ENCODE data around the gene PRKAR2B. TPM values are rescaled to one million over a fixed set of nuclear protein-coding genes. Genes with fewer than 3 reads are reported as not detected.

The PRKAR2B gene
- total RNA-seq, 4 donors from 2014 or later: 97.3 to 411 (median 236) TPM

DNA sequence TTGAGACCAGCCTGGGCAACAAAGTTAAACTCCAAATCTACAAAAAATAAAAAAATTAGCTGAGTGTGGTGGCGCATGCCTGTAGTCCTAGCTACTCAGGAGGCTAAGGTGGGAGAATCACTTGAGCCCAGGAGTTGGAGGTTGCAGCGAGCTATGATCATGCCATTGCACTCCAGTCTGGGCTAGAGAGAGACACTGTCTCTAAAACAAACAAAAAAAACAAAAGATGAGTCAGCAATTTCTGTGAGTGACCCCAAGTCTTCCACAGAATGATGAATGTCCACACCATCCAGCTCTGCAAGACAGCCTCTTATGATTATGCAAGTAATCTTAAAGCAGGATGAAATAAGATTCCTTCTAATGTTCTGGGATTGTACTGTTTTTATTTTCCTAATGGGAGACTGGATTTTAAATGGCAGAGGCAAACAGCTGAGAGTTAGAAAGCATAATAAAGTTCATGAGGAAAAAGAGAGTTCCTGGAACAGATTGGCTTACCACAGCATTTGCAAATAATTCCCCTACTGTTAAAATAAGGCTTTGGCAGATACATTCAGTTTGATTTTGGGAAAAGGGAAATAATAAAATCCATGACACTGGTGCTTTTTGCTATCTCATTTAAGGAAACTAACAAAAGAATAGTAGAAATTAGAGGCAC lies 18.9 kb upstream of the PRKAR2B start:
- DNase-seq (ENCODE audit: low spot score) (no peak), ATAC-seq (ENCODE audit: low FRiP score) (no peak)
- TF ChIP-seq, protein P1, sequence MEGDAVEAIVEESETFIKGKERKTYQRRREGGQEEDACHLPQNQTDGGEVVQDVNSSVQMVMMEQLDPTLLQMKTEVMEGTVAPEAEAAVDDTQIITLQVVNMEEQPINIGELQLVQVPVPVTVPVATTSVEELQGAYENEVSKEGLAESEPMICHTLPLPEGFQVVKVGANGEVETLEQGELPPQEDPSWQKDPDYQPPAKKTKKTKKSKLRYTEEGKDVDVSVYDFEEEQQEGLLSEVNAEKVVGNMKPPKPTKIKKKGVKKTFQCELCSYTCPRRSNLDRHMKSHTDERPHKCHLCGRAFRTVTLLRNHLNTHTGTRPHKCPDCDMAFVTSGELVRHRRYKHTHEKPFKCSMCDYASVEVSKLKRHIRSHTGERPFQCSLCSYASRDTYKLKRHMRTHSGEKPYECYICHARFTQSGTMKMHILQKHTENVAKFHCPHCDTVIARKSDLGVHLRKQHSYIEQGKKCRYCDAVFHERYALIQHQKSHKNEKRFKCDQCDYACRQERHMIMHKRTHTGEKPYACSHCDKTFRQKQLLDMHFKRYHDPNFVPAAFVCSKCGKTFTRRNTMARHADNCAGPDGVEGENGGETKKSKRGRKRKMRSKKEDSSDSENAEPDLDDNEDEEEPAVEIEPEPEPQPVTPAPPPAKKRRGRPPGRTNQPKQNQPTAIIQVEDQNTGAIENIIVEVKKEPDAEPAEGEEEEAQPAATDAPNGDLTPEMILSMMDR (IDR thresholded peaks at IDR 0.05): no peak

DNA sequence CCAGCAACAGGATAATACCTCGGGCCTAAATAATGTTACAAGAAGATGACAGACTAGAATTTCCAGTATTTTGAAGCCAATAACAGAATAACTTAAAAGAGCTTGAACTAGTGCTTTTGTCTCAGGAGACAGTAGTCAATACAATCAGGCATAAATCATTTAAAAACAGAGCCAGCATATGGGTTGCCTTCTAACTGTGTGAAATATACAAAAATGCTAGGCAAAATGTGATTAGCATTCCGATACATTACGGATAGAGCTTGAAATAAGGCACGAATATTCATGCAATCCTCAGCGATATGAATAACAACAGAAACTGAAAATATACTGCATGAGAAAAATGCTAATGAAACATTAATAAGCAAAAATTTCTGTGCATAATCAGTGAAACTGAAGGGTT lies 18.3 kb upstream of the PRKAR2B start:
- ATAC-seq (ENCODE audit: low FRiP score) (no peak), DNase-seq (ENCODE audit: low spot score) (no peak)
- TF ChIP-seq, protein P1 (IDR thresholded peaks at IDR 0.05): no peak

DNA sequence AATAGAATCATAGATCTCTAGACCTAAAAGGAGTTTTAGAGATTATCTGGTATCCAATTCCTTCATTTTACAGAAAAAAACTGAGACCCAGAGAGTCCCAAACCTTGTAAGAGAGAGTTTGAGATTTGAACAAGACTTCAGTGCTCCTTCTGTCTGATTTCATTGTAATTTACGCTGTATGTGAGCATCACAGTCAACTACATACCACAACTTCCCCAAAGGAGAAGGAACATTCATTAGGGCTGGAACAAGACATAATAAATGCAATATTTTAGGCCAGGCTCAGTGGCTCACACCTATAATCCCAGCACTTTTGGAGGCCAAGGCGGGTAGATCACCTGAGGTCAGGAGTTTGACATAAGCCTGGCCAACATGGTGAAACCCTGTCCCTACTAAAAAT lies 17.3 kb upstream of the PRKAR2B start:
- TF ChIP-seq, protein P1 (IDR thresholded peaks at IDR 0.05): no peak
- ATAC-seq (ENCODE audit: low FRiP score) (no peak), DNase-seq (ENCODE audit: low spot score) (no peak)

DNA sequence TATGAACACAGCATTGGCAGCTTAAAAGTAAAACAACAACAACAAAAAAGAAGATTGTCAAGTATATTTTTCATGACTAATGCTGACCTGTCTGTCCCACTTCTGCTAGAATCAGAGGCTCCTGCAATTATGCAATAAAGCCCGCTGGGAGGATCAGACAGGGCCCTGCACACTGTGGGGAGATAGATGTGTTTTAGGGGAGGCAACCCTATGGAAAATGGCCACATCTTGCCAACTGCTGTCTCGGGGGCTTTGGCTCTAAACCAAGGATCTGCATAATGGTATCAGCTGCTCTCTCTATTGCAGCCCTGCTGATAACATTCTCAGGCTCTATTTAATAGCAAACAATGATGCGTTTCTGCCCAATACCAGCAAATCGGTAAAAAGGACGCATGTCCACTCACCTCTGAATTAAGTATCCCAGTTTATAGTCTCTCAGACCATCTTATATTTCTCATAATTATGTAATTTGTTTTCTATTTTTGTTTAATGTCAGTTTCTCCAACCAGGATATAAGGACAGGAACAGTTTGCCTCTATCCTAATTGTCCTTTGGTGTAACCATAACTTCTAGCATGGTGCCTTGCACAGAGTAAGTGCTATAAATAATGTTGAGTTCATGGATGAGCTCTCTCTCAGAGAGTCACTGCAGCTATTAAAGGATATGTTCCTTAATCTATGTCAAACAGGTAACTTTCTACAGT lies 15.3 kb upstream of the PRKAR2B start:
- peak; percentile 54 for ATAC-seq (ENCODE audit: low FRiP score)
- no peak for DNase-seq (ENCODE audit: low spot score)
- TF ChIP-seq, protein P1 (IDR thresholded peaks at IDR 0.05): no peak

DNA sequence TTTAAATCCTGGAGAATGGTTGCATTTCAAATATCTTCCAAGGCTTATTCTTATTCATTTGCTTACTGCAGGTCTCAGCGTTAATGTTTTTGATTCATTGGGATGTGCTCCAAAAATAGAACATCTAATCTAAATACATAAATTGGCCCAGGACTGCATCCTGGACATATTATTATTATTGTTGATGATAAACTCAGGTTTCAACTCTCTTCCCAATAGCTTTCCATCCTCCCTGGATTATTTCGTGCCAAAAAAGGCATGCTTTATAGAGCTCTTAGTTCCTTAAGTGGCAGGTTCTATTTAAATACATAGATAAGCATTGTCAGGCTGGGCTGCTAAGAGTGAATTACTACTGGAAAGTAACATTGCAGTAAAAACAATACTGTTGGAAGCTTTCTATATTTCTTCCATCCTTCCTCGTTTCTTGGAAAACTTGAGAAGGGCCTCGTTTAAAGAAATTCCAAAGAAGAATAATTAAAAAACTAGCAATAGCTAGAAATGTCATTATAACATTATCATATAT lies 14.7 kb upstream of the PRKAR2B start:
- ATAC-seq (ENCODE audit: low FRiP score) (no peak), DNase-seq (ENCODE audit: low spot score) (no peak)
- TF ChIP-seq, protein P1 (IDR thresholded peaks at IDR 0.05): no peak

DNA sequence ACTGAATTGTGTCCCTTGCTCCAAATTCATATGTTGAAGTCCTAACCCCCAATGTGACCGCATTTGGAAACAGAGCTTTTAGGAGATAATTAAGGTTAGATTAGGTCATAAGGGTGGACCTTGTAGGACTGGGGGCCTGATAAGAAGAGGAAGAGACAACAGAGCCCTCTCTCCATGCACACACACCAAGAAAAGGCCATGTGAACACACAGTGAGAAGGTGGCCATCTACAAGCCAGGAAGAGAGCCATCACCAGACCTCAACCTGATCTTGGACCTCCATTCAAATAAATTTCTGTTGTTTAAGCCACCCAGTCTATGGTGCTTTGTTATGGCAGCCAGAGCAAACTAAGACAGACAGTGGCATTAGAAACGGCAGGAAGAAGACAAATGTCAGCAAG lies 12.5 kb upstream of the PRKAR2B start:
- DNase-seq (ENCODE audit: low spot score): no peak
- no peak for ATAC-seq (ENCODE audit: low FRiP score)
- TF ChIP-seq, protein P1 (IDR thresholded peaks at IDR 0.05): no peak

Data from omental fat pad (tissue), 4 donors.